ENCODE results near the gene ATG10. TPM values are rescaled to one million over a fixed set of nuclear protein-coding genes. Genes with fewer than 3 reads are reported as not detected.

The ATG10 gene
- total RNA-seq, 6 experiments from 2014 or later: 3.7 to 4.8 (median 4.4) TPM

DNA sequence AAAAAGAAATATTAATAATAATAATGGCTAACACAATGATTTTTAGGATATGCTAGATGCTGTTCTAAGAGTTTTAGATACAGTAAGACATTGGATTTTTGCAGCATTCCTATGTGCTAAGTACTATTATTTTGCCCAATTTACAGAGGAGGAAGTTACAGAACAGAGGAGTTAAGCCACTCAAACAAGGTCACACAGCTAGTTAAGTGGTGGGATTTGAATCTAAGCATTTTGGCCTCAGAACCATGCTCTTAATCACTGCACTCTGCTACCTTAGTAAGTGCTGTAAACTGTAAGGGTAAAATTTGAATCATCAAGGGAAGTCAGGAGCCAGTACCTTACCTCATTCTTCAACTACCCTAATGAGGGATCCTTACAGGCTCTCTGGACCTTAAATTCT is 280.9 kb downstream of the ATG10 start:
- no peak overlapping the region for H3K4me3 Mint-ChIP-seq
- no peak for DNase-seq
- H3K9me3 Mint-ChIP-seq: peaks cover 1% of the 10 kb centered on the region; the same call in 1 of the 2 replicates
- TF ChIP-seq, protein P1, sequence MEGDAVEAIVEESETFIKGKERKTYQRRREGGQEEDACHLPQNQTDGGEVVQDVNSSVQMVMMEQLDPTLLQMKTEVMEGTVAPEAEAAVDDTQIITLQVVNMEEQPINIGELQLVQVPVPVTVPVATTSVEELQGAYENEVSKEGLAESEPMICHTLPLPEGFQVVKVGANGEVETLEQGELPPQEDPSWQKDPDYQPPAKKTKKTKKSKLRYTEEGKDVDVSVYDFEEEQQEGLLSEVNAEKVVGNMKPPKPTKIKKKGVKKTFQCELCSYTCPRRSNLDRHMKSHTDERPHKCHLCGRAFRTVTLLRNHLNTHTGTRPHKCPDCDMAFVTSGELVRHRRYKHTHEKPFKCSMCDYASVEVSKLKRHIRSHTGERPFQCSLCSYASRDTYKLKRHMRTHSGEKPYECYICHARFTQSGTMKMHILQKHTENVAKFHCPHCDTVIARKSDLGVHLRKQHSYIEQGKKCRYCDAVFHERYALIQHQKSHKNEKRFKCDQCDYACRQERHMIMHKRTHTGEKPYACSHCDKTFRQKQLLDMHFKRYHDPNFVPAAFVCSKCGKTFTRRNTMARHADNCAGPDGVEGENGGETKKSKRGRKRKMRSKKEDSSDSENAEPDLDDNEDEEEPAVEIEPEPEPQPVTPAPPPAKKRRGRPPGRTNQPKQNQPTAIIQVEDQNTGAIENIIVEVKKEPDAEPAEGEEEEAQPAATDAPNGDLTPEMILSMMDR (IDR thresholded peaks at IDR 0.05): no peak
- peaks cover 1% of the 10 kb centered on the region; the same call in 1 of the 2 replicates for H3K27me3 Mint-ChIP-seq (ENCODE audit: insufficient read depth)
- H3K27ac Mint-ChIP-seq: no peak overlapping the region
- H3K4me1 Mint-ChIP-seq (ENCODE audit: low read depth): no peaks in the 10 kb centered on the region
- no peaks in the 10 kb centered on the region for H3K36me3 Mint-ChIP-seq (ENCODE audit: low read depth)

DNA sequence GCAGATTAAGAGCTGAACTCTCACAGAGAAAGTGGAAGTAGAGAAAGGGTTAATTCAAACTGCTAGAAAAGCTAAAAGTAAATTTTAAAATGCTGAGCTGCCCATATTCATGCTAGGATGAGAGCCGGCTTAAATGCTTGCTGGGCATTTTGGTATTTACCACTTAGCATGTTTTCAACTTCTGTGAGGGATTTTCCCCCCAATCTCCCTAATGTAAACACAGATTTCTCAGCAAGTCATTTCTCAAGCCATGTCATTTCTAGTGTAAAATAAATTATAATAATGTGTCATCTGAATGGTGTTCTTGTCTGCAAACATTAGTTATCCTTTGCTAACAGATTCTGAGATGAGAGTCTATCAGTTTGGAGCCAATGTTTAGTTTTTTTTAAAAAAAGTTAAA is 284.0 kb downstream of the ATG10 start:
- H3K4me1 Mint-ChIP-seq (ENCODE audit: low read depth): no peaks in the 10 kb centered on the region
- TF ChIP-seq, protein P1 (IDR thresholded peaks at IDR 0.05): no peak
- H3K9me3 Mint-ChIP-seq: no peaks in the 10 kb centered on the region
- no peak overlapping the region for H3K4me3 Mint-ChIP-seq
- DNase-seq: no peak
- H3K27me3 Mint-ChIP-seq (ENCODE audit: insufficient read depth): no peaks in the 10 kb centered on the region
- no peaks in the 10 kb centered on the region for H3K36me3 Mint-ChIP-seq (ENCODE audit: low read depth)
- H3K27ac Mint-ChIP-seq: no peak overlapping the region

DNA sequence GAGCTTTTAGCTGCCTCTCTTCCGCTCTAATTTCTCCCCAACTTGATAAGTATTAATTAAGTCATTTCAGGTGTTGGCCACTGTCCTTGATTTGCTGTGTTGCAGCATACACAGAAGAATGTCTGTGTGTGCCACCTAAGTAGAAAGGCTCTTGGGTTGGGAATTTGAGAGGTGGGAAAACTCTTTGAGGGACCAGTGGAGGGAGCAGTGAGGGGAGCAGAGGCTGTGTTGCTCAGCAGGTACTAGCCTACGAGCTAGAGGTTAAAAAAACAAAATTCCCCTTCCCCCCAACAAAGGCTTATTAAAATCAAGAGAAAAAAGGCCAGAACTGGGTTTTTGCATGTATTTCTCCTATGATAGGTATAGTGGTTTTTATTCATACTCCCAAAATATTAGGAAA is 285.4 kb downstream of the ATG10 start:
- TF ChIP-seq, protein P1 (IDR thresholded peaks at IDR 0.05): no peak
- Mint-ChIP-seq H3K9me3 (no peaks in the 10 kb centered on the region), H3K27me3 (ENCODE audit: insufficient read depth) (no peaks in the 10 kb centered on the region)

DNA sequence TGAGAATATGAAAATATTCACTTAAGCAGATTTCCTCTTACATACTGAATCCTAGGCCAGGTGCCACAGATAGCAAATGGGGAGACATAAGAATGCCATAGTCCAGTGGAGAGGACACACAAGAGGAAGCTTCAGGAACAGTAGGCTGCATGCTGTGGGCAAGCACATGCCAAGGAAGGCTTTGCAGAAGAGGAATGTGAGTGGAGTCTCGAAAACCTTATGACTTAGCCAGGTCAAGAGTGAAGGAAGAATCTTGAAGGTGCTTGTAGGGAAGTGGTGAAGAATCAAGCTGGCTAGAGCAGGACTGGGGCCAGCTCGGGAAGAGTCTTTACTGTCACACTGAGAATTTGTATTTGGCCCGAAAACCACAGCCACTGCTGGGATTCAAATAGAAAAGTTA is 285.9 kb downstream of the ATG10 start:
- no peaks in the 10 kb centered on the region for H3K9me3 Mint-ChIP-seq
- no peak overlapping the region for H3K27ac Mint-ChIP-seq
- TF ChIP-seq, protein P1 (IDR thresholded peaks at IDR 0.05): no peak
- no peaks in the 10 kb centered on the region for H3K27me3 Mint-ChIP-seq (ENCODE audit: insufficient read depth)
- no peaks in the 10 kb centered on the region for H3K36me3 Mint-ChIP-seq (ENCODE audit: low read depth)
- no peaks in the 10 kb centered on the region for H3K4me1 Mint-ChIP-seq (ENCODE audit: low read depth)
- no peak for DNase-seq
- no peak overlapping the region for H3K4me3 Mint-ChIP-seq

More for the DNA sequence above, 285.4 kb downstream of the ATG10 start:
- no peak for DNase-seq
- Mint-ChIP-seq H3K4me3 (no peak overlapping the region), H3K27ac (no peak overlapping the region), H3K36me3 (ENCODE audit: low read depth) (no peaks in the 10 kb centered on the region), H3K4me1 (ENCODE audit: low read depth) (no peaks in the 10 kb centered on the region)

DNA sequence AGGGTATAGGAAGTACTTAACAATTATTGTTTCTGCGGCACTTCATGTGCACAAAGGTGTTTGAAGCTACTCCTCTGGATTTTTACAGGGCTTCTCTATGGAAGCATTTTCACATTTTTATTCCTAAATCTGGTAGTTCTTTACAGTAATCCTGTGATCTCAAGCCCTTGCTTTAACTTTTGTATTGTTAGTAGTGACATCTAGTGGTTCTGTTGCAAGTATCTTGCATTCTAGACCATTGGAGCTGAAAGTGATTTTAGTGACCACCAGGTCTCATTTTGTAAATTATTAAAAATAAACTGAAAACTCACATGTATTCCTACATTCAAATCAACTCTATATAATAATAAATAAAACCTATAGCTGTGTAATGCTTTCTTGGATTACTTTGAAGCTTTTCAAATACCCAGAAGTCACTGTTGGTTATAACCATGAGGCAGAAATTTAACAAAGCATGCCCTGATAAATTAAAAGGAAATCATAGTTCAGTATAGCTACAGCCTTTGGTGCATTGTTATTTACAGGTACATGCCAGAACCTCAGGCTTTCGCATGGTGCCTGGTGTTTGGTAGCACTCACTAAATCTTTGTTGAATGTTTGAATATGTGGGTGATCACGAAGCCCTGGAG is 287.5 kb downstream of the ATG10 start:
- no peaks in the 10 kb centered on the region for H3K27me3 Mint-ChIP-seq (ENCODE audit: insufficient read depth)
- H3K36me3 Mint-ChIP-seq (ENCODE audit: low read depth): no peaks in the 10 kb centered on the region
- no peak overlapping the region for H3K27ac Mint-ChIP-seq
- H3K4me1 Mint-ChIP-seq (ENCODE audit: low read depth): no peaks in the 10 kb centered on the region
- no peak overlapping the region for H3K4me3 Mint-ChIP-seq
- H3K9me3 Mint-ChIP-seq: no peaks in the 10 kb centered on the region
- peak; percentile 50 for DNase-seq
- TF ChIP-seq, protein P1 (IDR thresholded peaks at IDR 0.05): peak; percentile 74
